Activated T-cell treated with anti-CD3 and anti-CD28 coated beads, Interleukin-2, amount 50 U/mL, for 4 hours (primary cell): ENCODE data around the gene PDZRN4. TPM values are rescaled to one million over a fixed set of nuclear protein-coding genes. Genes with fewer than 3 reads are reported as not detected.

Experiments used
- ATAC-seq, 2 donors: fragments of 200-7000 bp; cut with Tn5 transposase; one replicate each; pipeline ENCODE4 v1.10.0; 2021
- DNase-seq: peaks from one replicate; pipeline ENCODE4 v3.0.0-alpha.2; 2020
- H3K27me3 Mint-ChIP-seq: one replicate; pipeline ENCODE4 v1.8.0; 2021; ENCODE audit warnings: low read depth, mixed read lengths
- H3K36me3 Mint-ChIP-seq: one replicate; pipeline ENCODE4 v1.8.0; 2022; ENCODE audit warnings: mixed read lengths; ENCODE audit not compliant: insufficient read depth
- H3K4me1 Mint-ChIP-seq: one replicate; pipeline ENCODE4 v1.8.0; 2021; ENCODE audit warnings: low read depth, mixed read lengths
- H3K4me3 Mint-ChIP-seq: one replicate; pipeline ENCODE4 v1.8.0; 2021; ENCODE audit warnings: mild to moderate bottlenecking, moderate library complexity, mixed read lengths
- H3K9me3 Mint-ChIP-seq: one replicate; pipeline ENCODE4 v1.8.0; 2021; ENCODE audit warnings: mixed read lengths
- total RNA-seq, 3 donors: library from RNA; stranded (reverse); gene quantifications; one replicate each; pipeline ENCODE4 v1.2.1, GENCODE V29; 2021

The PDZRN4 gene
- total RNA-seq, 3 donors from 2014 or later: not detected

- ATAC-seq (no peak), DNase-seq (no peak)
- no peaks in the 10 kb centered on the region for H3K27me3 Mint-ChIP-seq
- H3K4me1 Mint-ChIP-seq: no peaks in the 10 kb centered on the region
- H3K36me3 Mint-ChIP-seq: no peaks in the 10 kb centered on the region
- no peak overlapping the region for H3K4me3 Mint-ChIP-seq
- H3K9me3 Mint-ChIP-seq: no peaks in the 10 kb centered on the region
Observed at GRCh38 chr12:41327096-41327895, 139.2 kb downstream of the PDZRN4 start.

DNA sequence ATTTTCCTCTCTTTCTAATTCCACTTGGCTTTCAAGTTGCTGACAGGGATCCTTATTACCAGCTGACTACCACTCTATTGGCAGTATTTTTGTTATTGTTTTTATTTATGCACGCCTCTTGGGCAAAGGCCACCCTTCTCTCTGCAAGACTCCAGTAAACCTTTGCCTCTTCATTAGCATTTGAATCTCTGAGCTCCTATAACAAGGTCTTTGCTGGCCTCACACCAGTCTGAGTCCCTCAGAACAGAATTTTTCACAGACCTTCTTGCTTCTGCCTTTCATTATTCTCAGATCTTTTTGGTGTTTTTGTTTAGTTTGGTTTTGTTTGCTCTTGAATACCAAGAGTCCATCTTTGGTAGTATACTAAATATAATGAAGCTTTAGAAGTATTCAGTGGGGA is 145.9 kb downstream of the PDZRN4 start:
- no peaks in the 10 kb centered on the region for H3K4me1 Mint-ChIP-seq
- peaks cover 6% of the 10 kb centered on the region for H3K9me3 Mint-ChIP-seq
- no peak for ATAC-seq
- DNase-seq: no peak
- H3K36me3 Mint-ChIP-seq: no peaks in the 10 kb centered on the region
- H3K4me3 Mint-ChIP-seq: no peak overlapping the region
- peaks cover 2% of the 10 kb centered on the region for H3K27me3 Mint-ChIP-seq

DNA sequence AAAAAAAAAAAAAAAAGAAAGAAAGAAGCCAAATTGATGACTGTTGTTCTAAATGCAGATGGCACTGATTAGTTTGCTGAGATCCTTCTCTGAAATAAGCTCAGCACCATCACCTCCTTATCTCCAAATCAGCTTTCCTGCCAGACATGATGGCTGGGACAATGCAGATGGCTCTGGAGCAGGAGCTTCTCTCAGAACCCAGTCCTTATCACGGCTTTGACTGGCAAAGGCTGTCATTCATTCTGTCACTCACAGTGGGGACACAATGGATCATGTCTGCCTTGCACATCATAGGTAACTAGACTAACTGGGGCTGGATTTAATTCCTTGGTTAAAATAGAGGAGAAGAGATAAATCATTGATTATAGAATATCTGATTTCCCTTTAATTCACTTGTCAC is 146.3 kb downstream of the PDZRN4 start:
- Mint-ChIP-seq H3K4me1 (no peaks in the 10 kb centered on the region), H3K4me3 (no peak overlapping the region), H3K9me3 (peaks cover 6% of the 10 kb centered on the region), H3K36me3 (no peaks in the 10 kb centered on the region), H3K27me3 (peaks cover 2% of the 10 kb centered on the region)
- DNase-seq (no peak), ATAC-seq (no peak)

DNA sequence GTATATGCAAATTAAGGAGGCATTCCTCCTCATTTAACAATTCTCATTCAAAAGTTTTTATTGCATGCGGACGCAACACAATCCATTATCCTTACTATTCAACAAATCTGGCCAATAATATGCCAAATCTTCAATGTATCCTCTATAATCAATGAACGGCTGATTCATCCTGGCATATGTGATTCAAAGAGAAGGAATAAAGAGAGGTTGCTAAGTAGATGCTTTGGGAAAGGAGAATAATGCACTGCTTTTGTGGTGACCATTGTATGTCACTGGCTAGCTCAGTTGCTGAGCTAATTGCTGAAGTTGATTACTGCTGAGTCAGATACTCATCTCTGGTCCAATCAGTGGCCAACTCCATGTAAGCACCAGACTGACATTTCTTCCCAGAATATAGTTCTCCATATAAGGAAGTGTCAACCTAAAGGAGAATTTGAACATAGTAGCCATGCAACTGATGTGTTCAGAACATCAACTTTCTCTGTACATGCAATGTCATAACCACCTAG is 148.0 kb downstream of the PDZRN4 start:
- H3K27me3 Mint-ChIP-seq: peaks cover 2% of the 10 kb centered on the region
- no peaks in the 10 kb centered on the region for H3K4me1 Mint-ChIP-seq
- H3K36me3 Mint-ChIP-seq: no peaks in the 10 kb centered on the region
- DNase-seq (no peak), ATAC-seq (no peak)
- H3K9me3 Mint-ChIP-seq: peaks cover 6% of the 10 kb centered on the region
- no peak overlapping the region for H3K4me3 Mint-ChIP-seq

DNA sequence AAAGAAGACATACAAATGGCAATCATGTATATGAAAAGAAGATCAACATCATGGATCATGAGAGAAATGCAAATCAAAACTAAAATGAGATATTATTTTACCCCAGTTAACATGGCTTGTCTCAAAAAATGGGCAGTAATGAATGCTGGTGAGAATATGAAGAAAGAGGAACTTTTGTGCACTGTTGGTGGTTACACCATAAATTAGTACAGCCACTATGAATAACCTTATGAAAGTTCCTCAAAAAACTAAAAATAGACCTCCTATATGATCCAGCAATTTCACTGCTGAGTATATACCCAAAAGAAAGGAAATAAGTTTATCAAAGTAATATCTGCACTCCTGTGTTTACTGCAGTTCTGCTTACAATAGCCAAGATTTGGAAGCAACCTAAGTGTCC is 151.7 kb downstream of the PDZRN4 start:
- H3K4me1 Mint-ChIP-seq: no peaks in the 10 kb centered on the region
- H3K4me3 Mint-ChIP-seq: no peak overlapping the region
- DNase-seq (no peak), ATAC-seq (no peak)
- no peaks in the 10 kb centered on the region for H3K36me3 Mint-ChIP-seq
- no peaks in the 10 kb centered on the region for H3K27me3 Mint-ChIP-seq
- H3K9me3 Mint-ChIP-seq: peaks cover 6% of the 10 kb centered on the region

GRCh38 chr12:41344776-41345470 is 156.8 kb downstream of the PDZRN4 start:
- H3K27me3 Mint-ChIP-seq: no peaks in the 10 kb centered on the region
- no peak overlapping the region for H3K4me3 Mint-ChIP-seq

GRCh38 chr12:41348198-41348597 is 160.1 kb downstream of the PDZRN4 start:
- Mint-ChIP-seq H3K4me1 (no peaks in the 10 kb centered on the region), H3K4me3 (no peak overlapping the region), H3K36me3 (no peaks in the 10 kb centered on the region), H3K9me3 (peaks cover 9% of the 10 kb centered on the region), H3K27me3 (no peaks in the 10 kb centered on the region)
- DNase-seq (no peak), ATAC-seq (no peak)

More at GRCh38 chr12:41344776-41345470, 156.8 kb downstream of the PDZRN4 start:
- Mint-ChIP-seq H3K9me3 (no peaks in the 10 kb centered on the region), H3K36me3 (no peaks in the 10 kb centered on the region), H3K4me1 (no peaks in the 10 kb centered on the region)
- DNase-seq (no peak), ATAC-seq (no peak)

- no peak for ATAC-seq
- H3K4me1 Mint-ChIP-seq: no peaks in the 10 kb centered on the region
- no peak for DNase-seq
- no peaks in the 10 kb centered on the region for H3K27me3 Mint-ChIP-seq
- H3K9me3 Mint-ChIP-seq: peaks cover 3% of the 10 kb centered on the region
- H3K36me3 Mint-ChIP-seq: no peaks in the 10 kb centered on the region
- H3K4me3 Mint-ChIP-seq: no peak overlapping the region
Observed at GRCh38 chr12:41356181-41356580, 168.1 kb downstream of the PDZRN4 start.

- no peak overlapping the region for H3K4me3 Mint-ChIP-seq
- ATAC-seq (no peak), DNase-seq (no peak)
- H3K9me3 Mint-ChIP-seq: no peaks in the 10 kb centered on the region
- H3K4me1 Mint-ChIP-seq: no peaks in the 10 kb centered on the region
- no peaks in the 10 kb centered on the region for H3K36me3 Mint-ChIP-seq
- no peaks in the 10 kb centered on the region for H3K27me3 Mint-ChIP-seq
Observed at GRCh38 chr12:41361738-41362137, 173.6 kb downstream of the PDZRN4 start.

GRCh38 chr12:41362510-41362909 is 174.4 kb downstream of the PDZRN4 start:
- Mint-ChIP-seq H3K9me3 (no peaks in the 10 kb centered on the region), H3K36me3 (no peaks in the 10 kb centered on the region), H3K27me3 (no peaks in the 10 kb centered on the region), H3K4me3 (no peak overlapping the region), H3K4me1 (no peaks in the 10 kb centered on the region)
- DNase-seq (no peak), ATAC-seq (no peak)

GRCh38 chr12:41362931-41363330 is 174.8 kb downstream of the PDZRN4 start:
- Mint-ChIP-seq H3K9me3 (no peaks in the 10 kb centered on the region), H3K36me3 (no peaks in the 10 kb centered on the region), H3K27me3 (no peaks in the 10 kb centered on the region), H3K4me1 (no peaks in the 10 kb centered on the region), H3K4me3 (no peak overlapping the region)
- ATAC-seq (no peak), DNase-seq (no peak)

GRCh38 chr12:41364211-41364610 is 176.1 kb downstream of the PDZRN4 start:
- Mint-ChIP-seq H3K4me3 (no peak overlapping the region), H3K27me3 (no peaks in the 10 kb centered on the region), H3K36me3 (no peaks in the 10 kb centered on the region), H3K9me3 (no peaks in the 10 kb centered on the region), H3K4me1 (no peaks in the 10 kb centered on the region)
- no peak for ATAC-seq
- DNase-seq: no peak

GRCh38 chr12:41365653-41366171 is 177.6 kb downstream of the PDZRN4 start:
- no peak overlapping the region for H3K4me3 Mint-ChIP-seq
- H3K36me3 Mint-ChIP-seq: no peaks in the 10 kb centered on the region
- no peaks in the 10 kb centered on the region for H3K4me1 Mint-ChIP-seq
- H3K9me3 Mint-ChIP-seq: no peaks in the 10 kb centered on the region
- ATAC-seq (no peak), DNase-seq (no peak)
- no peaks in the 10 kb centered on the region for H3K27me3 Mint-ChIP-seq

GRCh38 chr12:41367726-41368405 is 179.7 kb downstream of the PDZRN4 start:
- ATAC-seq: no peak

More at GRCh38 chr12:41367726-41368405, 179.7 kb downstream of the PDZRN4 start:
- Mint-ChIP-seq H3K9me3 (no peaks in the 10 kb centered on the region), H3K36me3 (no peaks in the 10 kb centered on the region), H3K4me3 (no peak overlapping the region), H3K27me3 (no peaks in the 10 kb centered on the region), H3K4me1 (no peaks in the 10 kb centered on the region)
- DNase-seq: no peak
